Transverse colon (tissue), 4 donors: ENCODE measurements around the gene LYZL2. TPM values are rescaled to one million over a fixed set of nuclear protein-coding genes. Genes with fewer than 3 reads are reported as not detected.
"Not testable (repeated sequence)": the region's sequence is repeated elsewhere in the genome, so short reads cannot be mapped to it uniquely, and the experiment has no call there.

Experiments used
- DNase-seq: peaks from one replicate; pipeline ENCODE4 v3.0.0-alpha.2; 2019
- H3K27ac ChIP-seq, 4 donors: fragments of 200-600 bp; sonication (generic); 2 replicates each; pipeline ENCODE4 v1.5.1; 2016 to 2018; ENCODE audit warnings: inconsistent platforms in 4 of 4
- H3K27me3 ChIP-seq: fragments of 200-600 bp; sonication (generic); 2 replicates; pipeline ENCODE4 v1.5.1; 2017; ENCODE audit warnings: inconsistent platforms
- H3K36me3 ChIP-seq, 4 donors: fragments of 200-600 bp; sonication (generic); 2 replicates each; pipeline ENCODE4 v1.5.1; 2017 to 2019; ENCODE audit warnings: inconsistent platforms in 4 of 4
- H3K4me1 ChIP-seq, 4 donors: fragments of 200-600 bp; sonication (generic); 2 replicates each; pipeline ENCODE4 v1.5.1; 2017 to 2020; ENCODE audit warnings: inconsistent platforms in 4 of 4
- H3K4me3 ChIP-seq, 4 donors: fragments of 200-600 bp; sonication (generic); 1 replicate in 1 of 4; 2 replicates in 3 of 4; pipeline versions ENCODE4 v1.5.1 to v1.6.1; 2017 to 2019; ENCODE audit warnings: inconsistent platforms in 4 of 4
- H3K9me3 ChIP-seq, 2 donors: fragments of 200-600 bp; sonication (generic); 2 replicates each; pipeline ENCODE4 v1.5.1; 2017 to 2019; ENCODE audit warnings: inconsistent platforms in 2 of 2
- EP300 ChIP-seq: sonication (generic); formaldehyde crosslinking; IDR thresholded peaks from one replicate; pipeline ENCODE4 v1.6.1; 2017; ENCODE audit warnings: antibody characterized with exemption, low read depth
- POLR2A ChIP-seq: fragments of 450-650 bp; IDR thresholded peaks from one replicate; pipeline ENCODE4 v1.6.1; 2016; ENCODE audit warnings: antibody characterized with exemption, mild to moderate bottlenecking, moderate library complexity
- POLR2AphosphoS5 ChIP-seq, 3 donors: sonication (generic); formaldehyde crosslinking; IDR thresholded peaks; one replicate each; pipeline ENCODE4 v1.6.1; 2016; ENCODE audit warnings: antibody characterized with exemption in 3 of 3
- WGBS, 2 donors: methylation state at CpG; one replicate each; pipeline ENCODE4 v1.1.5; 2018; ENCODE audit warnings: low coverage in 1 of 2; 5-methylcytosine and 5-hydroxymethylcytosine counted together
- in situ Hi-C, 4 donors: fragments of 200-750 bp; cut with MboI; loops; one replicate each; pipeline versions ENCODE4 v1.15.0 to v1.15.1; 2017; ENCODE audit warnings: low sequenced_read_pairs in 3 of 4, low pct_ligation_motif_present in 1 of 4, low pct_unique_long_range_greater_than_20kb in 1 of 4
- intact Hi-C: fragments of 100-400 bp; cut with DNase I; formaldehyde crosslinking; loops from one replicate; pipeline ENCODE4 v1.15.1; 2023; ENCODE audit warnings: low total_unique reads
- total RNA-seq, 4 donors: library from RNA; depleted of rRNA; stranded (reverse); fragments of >200 nt; gene quantifications; one replicate each; pipeline ENCODE4 v1.1.0, GENCODE V29; 2016
- TF ChIP-seq, protein P1 (sequence below), 5 experiments: fragments of 200-600 bp in 3 of 5; fragments of 450-650 bp in 2 of 5; sonication (generic) in 3 of 5; IDR thresholded peaks; 1 replicate in 2 of 5; 2 replicates in 3 of 5; pipeline ENCODE4 v1.5.1; 2016 to 2017; ENCODE audit warnings: antibody characterized with exemption in 5 of 5, inconsistent platforms in 3 of 5, mild to moderate bottlenecking in 2 of 5, moderate library complexity in 1 of 5

The LYZL2 gene
- total RNA-seq, 4 donors from 2014 or later: not detected

DNA sequence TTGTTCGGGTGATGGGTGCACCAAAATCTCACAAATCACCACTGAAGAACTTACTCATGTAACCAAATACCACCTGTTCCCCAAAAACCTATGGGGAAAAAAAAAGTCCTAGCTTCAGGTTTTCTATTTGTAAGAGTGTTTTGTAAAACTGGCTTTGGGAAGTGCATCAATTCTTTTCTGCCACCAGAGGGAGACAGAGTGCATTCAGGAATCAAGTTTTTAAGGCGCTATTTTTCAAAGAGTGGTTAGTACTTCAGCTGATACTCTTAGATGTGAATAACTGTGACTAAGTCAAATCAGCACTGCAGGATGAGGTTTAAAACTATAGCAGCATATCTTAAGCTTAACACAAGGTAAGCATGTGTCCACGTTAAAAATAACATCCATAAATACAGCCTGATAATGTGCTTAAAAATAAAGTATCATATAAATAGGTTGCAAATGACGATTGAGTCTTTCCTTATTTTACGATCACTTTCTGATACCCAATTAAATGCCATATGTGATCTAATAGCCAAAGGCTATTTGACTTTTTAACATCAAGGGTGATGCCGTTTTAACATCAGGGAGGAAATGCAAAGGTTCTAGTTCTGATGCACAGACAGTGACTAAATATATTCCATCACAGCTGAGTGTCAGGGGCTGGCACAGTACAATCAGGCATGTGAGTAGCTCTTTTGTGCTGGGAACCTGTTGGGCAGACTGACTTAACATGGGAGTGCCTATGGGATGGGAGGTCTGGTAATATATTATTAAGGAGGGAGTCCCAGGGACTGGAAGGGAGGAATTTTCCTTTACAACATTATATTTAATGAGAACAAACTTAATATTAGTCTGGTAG lies 10.6 kb upstream of the LYZL2 start:
- intact Hi-C loops (no loop called here), in situ Hi-C loops (no loop called here)
- Histone ChIP-seq H3K4me3 (no peak overlapping the region), H3K36me3 (no peaks in the 10 kb centered on the region), H3K27ac (no peak overlapping the region), H3K9me3 (no peaks in the 10 kb centered on the region), H3K4me1 (no peaks in the 10 kb centered on the region), H3K27me3 (peaks cover 8% of the 10 kb centered on the region)
- 40 to 85% methylated on average over 4 to 6 of the region's 6 CpGs for WGBS, 2 donors
- TF ChIP-seq, protein P1, sequence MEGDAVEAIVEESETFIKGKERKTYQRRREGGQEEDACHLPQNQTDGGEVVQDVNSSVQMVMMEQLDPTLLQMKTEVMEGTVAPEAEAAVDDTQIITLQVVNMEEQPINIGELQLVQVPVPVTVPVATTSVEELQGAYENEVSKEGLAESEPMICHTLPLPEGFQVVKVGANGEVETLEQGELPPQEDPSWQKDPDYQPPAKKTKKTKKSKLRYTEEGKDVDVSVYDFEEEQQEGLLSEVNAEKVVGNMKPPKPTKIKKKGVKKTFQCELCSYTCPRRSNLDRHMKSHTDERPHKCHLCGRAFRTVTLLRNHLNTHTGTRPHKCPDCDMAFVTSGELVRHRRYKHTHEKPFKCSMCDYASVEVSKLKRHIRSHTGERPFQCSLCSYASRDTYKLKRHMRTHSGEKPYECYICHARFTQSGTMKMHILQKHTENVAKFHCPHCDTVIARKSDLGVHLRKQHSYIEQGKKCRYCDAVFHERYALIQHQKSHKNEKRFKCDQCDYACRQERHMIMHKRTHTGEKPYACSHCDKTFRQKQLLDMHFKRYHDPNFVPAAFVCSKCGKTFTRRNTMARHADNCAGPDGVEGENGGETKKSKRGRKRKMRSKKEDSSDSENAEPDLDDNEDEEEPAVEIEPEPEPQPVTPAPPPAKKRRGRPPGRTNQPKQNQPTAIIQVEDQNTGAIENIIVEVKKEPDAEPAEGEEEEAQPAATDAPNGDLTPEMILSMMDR (IDR thresholded peaks at IDR 0.05): peak; percentile 60 to 93 (median 86)
- no peak for TF ChIP-seq POLR2A
- DNase-seq: no peak

DNA sequence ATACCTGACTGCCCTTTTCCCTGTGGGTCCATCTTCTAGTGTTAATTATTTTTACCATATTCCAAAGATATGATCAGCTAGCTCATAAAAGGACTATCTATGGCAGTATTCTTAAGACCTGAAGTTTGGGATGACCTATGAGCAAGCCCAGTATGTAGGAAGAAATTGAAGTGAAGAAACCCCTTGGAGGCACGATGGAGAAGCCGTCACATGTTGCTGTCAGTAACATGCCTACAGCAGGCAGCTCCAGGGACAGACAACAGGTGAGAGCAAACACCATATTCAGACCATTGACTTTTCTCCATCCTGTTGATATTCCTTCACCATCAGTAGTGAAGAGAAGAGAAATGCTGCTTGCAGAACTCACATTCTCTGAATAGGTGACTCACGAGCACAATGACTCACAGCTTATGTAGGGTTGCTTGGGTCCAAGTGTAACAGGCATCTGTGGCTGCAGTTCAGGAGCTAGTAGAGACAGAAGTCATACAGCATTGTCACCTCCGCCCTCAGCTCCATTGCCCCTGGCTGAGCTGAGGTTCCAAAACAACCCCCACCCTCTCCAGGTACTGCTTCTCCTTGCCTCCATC lies 8.4 kb upstream of the LYZL2 start:
- TF ChIP-seq POLR2A (no peak), POLR2AphosphoS5 (IDR thresholded peaks at IDR 0.05) (no peak), EP300 (no peak)
- TF ChIP-seq, protein P1 (IDR thresholded peaks at IDR 0.05): no peak
- no peaks in the 10 kb centered on the region for H3K9me3 ChIP-seq
- in situ Hi-C loops (no loop called here), intact Hi-C loops (no loop called here)
- H3K27ac ChIP-seq: no peak overlapping the region
- DNase-seq: no peak
- no peak overlapping the region for H3K4me3 ChIP-seq
- H3K27me3 ChIP-seq: peaks cover 8% of the 10 kb centered on the region
- no peaks in the 10 kb centered on the region for H3K36me3 ChIP-seq
- WGBS, 2 donors: 78 to 85% methylated on average over 3 to 4 of the region's 4 CpGs
- peaks cover 0 to 4% (median 0%) of the 10 kb centered on the region in 4 donors for H3K4me1 ChIP-seq

DNA sequence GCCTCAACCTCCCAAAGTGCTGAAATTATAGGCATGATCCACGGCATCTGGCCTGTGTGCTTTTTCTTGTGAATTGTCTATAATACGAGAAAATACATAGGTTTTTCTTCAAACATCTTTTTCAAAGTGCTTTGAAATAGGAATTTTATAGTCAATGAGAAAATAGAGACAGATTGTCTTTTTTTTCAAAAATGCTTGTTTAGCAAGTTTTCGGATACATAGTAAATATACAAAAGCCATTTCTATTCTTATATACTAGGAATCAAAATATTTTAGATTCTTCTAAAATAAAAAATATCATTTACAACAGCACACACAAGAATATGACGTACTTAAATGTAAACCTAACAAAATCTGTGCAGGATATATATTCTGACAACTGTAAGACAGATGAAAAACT lies 1.6 kb upstream of the LYZL2 start:
- intact Hi-C loops: no loop called here
- Histone ChIP-seq H3K36me3 (no peaks in the 10 kb centered on the region), H3K4me1 (peaks cover 0 to 4% (median 0%) of the 10 kb centered on the region in 4 donors), H3K4me3 (no peak overlapping the region), H3K27ac (no peak overlapping the region), H3K27me3 (no peaks in the 10 kb centered on the region), H3K9me3 (no peaks in the 10 kb centered on the region)
- WGBS, 2 donors: 81 to 88% methylated on average over 4 of the region's 4 CpGs
- no peak for DNase-seq
- in situ Hi-C loops: no loop called here
- no peak for TF ChIP-seq POLR2AphosphoS5 (IDR thresholded peaks at IDR 0.05)
- TF ChIP-seq POLR2A: no peak
- TF ChIP-seq EP300: no peak
- TF ChIP-seq, protein P1 (IDR thresholded peaks at IDR 0.05): no peak

DNA sequence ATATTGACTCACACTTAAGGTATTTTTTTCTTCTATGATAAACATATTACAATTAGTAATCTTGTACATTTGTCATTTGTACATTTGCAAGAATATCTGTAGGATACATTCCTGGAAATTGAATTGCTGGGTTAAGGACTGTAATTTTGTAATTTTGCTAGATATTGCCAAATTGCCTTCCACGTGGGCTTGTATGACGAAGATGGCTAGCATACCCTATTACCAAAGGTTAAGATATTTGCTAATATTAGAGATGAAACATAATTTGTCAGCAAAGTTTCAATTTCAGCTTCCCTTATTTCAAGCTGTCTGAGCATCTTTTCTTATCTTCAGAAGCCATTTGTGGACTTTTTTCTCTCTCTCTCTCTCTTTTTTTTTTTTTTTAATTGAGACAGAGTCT lies 1.0 kb upstream of the LYZL2 start:
- intact Hi-C loops (no loop called here), in situ Hi-C loops (no loop called here)
- H3K27ac ChIP-seq: no peak overlapping the region
- H3K9me3 ChIP-seq: no peaks in the 10 kb centered on the region
- TF ChIP-seq, protein P1 (IDR thresholded peaks at IDR 0.05): no peak
- peaks cover 0 to 4% (median 0%) of the 10 kb centered on the region in 4 donors for H3K4me1 ChIP-seq
- H3K36me3 ChIP-seq: no peaks in the 10 kb centered on the region
- 78 to 80% methylated on average over 2 of the region's 2 CpGs for WGBS, 2 donors
- H3K4me3 ChIP-seq: no peak overlapping the region
- no peak for DNase-seq
- no peaks in the 10 kb centered on the region for H3K27me3 ChIP-seq

DNA sequence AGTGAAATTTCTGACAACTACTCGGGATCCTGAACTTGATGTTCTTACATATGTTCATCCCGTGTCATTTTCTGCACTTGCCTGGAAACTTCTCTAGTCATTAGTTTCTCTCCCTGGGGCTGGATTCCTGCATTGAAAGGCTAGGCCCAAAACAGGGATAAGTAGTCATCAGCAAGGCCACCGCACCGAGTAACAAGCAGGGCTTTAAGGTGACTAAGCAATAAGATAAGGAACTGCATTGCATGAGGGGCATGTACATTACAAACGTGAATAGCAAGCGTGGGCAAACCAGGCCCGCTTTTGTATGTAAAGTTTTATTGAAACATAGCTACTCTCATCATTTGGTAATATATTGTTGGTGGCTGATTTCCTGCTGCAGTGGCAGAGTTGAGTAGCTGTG lies 977 bp downstream of the LYZL2 start:
- H3K36me3 ChIP-seq, H3K9me3 ChIP-seq, DNase-seq, H3K27me3 ChIP-seq, H3K4me1 ChIP-seq, H3K4me3 ChIP-seq, intact Hi-C loops, H3K27ac ChIP-seq, in situ Hi-C loops: not testable (repeated sequence)
- 94 to 96% methylated on average over 5 to 7 of the region's 7 CpGs for WGBS, 2 donors

DNA sequence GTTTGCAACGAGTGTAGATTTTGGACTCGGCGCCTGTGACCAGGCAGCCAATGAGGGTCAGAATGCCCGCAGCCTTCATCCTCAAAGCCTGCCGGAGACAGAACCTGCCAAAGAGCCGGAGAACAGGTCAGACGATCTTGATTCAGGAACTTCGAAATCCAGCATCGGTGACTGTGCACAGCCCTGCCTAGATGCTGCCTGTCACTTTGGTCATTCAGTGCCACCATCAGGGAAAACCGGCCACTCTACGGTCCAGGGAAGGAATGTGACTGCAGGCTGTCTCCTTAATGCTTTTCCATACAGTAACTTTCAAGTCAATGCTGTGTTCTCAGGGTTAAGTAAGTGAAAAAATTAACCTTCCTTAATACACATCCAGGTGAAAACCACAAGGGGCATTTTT lies 2.7 kb downstream of the LYZL2 start:
- H3K4me1 ChIP-seq, H3K27me3 ChIP-seq, in situ Hi-C loops, H3K9me3 ChIP-seq, DNase-seq, intact Hi-C loops, H3K4me3 ChIP-seq, H3K27ac ChIP-seq, H3K36me3 ChIP-seq: not testable (repeated sequence)
- 86% methylated on average over 11 of the region's 11 CpGs; no CpG with 5 or more reads in 1 of the 2 donors for WGBS, 2 donors
